ENCODE measurements around the gene AAK1.

DNA sequence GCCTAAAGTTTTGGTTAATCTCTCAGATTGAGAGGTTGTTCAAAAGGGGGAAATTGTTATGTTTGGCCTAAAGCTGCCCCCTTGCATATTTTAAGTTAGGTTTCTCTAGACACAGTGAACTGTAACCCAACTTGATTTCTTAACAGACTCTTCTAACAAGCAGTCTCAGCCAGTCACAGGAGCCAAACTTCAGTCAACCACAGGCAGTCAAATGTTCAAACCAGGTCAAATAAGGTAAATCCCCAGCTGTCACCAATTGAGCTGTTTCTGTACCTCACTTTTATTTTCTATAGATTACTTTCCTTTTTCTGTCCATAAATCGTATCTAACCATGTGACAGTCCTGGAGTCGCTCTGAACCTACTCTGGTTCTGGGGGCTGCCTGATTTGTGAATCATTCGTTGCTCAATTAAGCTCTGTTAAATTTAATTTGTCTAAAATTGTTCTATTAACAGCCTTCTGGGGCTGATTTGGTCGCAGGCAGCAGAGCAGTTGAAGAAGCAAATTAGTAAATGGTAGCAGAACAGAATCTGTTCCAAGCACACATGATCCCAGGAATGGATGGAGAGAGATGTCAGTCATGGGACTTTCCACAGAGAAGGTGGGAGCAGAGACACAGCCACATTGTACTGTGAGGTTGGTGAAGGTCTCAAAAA lies 189.9 kb downstream of the AAK1 start:
- TF ChIP-seq POLR2A (IDR thresholded peaks at IDR 0.05; ENCODE audit: insufficient read depth in 1 of 2, low read depth in 2 of 2, low read length in 2 of 2) (no peak), ZNF678 (CRISPR knock-in tag; IDR thresholded peaks at IDR 0.05) (no peak), NFYB (CRISPR knock-in tag; IDR thresholded peaks at IDR 0.05) (no peak), HOXA9 (CRISPR knock-in tag; IDR thresholded peaks at IDR 0.05; ENCODE audit: borderline replicate concordance) (no peak), ARNT (IDR thresholded peaks at IDR 0.05) (no peak)
- TF ChIP-seq, protein P1, sequence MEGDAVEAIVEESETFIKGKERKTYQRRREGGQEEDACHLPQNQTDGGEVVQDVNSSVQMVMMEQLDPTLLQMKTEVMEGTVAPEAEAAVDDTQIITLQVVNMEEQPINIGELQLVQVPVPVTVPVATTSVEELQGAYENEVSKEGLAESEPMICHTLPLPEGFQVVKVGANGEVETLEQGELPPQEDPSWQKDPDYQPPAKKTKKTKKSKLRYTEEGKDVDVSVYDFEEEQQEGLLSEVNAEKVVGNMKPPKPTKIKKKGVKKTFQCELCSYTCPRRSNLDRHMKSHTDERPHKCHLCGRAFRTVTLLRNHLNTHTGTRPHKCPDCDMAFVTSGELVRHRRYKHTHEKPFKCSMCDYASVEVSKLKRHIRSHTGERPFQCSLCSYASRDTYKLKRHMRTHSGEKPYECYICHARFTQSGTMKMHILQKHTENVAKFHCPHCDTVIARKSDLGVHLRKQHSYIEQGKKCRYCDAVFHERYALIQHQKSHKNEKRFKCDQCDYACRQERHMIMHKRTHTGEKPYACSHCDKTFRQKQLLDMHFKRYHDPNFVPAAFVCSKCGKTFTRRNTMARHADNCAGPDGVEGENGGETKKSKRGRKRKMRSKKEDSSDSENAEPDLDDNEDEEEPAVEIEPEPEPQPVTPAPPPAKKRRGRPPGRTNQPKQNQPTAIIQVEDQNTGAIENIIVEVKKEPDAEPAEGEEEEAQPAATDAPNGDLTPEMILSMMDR (CRISPR knock-in tag; IDR thresholded peaks at IDR 0.05), result no peak
